ENCODE results near the gene LIPK.

Gene LIPK

DNA sequence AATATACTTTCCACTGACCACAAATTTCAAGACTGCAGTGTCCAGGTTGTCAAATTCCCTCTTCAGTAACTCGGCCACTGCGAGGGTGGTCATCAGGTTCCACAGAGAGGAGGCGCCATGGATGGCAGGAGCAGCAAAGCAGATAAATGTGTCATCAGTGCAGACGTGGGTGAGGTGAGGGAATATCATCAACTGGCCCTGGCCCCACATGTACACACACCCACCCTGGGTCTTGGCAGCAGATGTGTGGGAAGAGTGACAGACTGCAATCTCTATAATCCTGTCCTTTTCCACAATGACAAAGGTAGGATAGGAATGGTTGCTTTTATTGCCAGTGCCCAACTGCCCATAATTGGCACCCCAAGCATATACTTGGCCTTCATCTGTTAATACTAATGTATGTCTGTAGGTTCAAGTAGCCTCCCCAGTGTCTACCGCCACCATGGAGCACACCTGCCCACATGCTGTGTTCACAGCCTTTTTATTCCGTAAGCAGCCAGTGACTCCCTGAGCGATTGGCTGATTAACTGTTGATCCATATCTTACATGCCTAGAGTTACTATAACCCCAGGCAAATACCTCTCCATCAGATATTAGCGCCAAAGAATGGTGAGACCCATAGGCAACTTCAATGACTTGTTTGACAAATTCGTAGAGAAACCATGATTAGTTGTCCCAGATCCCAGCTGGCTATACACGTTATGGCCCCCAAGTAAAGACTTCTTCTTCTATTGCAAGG lies 80.2 kb downstream of the LIPK start:
- DNase-seq (ENCODE audit: low spot score), result no peak

DNA sequence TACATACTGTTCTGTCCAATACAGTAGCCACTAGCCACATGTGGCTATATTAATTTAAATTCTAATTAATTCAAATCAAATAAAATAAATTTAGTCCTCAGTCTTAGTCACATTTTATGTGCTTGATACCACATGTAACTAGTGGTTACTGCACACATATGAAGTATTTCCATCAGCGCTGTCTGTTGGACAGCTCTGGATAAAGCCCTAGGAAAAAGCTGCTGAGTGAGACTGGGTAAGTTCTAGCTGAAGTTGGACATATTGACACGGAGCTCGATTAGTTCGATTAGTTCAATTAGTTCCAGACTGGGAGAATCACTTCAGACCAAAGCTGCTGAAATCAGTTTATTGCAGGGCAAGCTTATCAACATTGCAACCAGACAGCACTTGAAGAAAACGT lies 81.4 kb downstream of the LIPK start:
- DNase-seq (ENCODE audit: low spot score), result no peak

DNA sequence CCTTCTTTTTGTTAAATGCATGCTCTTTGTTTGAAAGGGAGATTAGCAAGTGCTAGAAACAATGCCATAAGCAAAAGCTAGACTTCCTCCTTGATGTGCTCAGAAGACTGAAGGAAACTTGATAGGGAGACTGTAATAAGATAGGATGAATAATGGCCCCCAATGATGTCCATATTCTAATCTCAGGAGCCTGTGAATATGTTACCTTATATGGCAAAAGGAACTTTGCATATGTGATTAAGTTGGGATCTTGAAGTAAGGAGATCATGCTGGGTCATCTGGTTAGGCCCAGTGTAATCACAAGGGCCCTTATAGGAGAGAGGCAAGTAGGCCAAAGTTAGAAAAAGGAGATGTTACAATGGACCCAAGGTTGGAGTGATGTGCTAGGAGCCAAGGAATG lies 82.9 kb downstream of the LIPK start:
- DNase-seq (ENCODE audit: low spot score), result no peak

DNA sequence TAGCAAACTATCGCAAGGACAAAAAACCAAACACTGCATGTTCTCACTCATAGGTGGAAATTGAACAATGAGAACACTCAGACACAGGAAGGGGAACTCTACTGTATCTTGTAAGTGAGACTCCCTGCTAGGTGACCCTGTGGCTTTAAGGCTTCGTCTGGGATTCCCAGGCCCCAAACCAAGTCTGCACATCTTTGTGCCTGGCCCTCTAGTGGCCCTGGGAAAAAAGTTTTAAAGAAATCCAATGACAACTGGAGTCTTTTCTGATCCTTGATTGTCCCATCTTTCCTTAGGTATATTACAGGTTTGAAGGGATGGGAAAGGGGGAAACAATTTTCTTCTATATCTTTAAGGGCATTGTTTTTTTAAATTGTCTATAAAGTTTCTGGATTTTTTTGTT lies 85.9 kb downstream of the LIPK start:
- peak; percentile 62 for DNase-seq (ENCODE audit: low spot score)

DNA sequence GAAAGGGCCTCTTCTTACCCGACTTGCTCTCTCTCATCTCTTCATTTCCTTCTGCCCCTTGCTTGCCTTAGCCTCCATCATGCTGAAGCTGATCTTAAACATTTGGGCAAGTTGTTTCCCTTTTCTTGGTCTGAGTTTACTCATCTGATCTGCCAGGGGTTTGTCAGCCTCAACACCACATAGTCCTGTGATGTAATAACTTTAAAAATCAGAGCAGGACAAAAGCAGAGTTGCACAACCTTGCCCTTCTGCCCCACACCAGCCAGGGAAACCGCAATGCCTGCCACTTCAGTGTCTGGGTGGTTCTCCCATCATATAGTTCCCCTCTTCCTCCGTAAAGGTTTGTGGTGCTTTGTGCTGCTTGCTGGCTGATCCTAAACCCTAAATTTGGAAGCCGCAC lies 86.6 kb downstream of the LIPK start:
- DNase-seq (ENCODE audit: low spot score), result no peak

DNA sequence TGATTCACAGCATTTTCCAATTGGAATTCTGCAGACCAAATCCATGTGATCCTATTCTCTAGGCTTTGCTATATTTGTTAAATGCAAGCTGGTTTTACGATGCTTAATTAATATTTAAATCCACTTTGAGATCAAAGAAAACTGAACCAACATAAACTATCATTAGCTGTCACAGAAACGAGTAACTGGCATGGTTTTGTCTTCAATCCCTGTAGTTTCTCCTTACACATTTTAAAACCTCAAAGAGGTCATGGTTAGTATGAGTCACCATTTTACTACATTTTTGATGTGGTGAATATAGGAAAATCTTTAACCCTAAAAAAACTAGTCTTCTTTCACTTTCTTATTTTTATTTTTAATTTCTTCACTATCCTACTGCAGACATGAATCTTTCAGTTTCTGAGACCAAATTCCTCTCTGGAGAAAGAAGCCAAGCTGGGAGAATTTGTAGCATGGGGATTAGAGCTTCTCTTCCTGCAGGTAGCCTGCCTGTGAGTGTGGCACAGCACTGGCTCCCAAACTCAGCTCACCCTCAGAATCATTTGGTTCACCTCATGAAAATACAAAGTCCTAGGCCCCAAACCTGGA lies 87.8 kb downstream of the LIPK start:
- no peak for DNase-seq (ENCODE audit: low spot score)

DNA sequence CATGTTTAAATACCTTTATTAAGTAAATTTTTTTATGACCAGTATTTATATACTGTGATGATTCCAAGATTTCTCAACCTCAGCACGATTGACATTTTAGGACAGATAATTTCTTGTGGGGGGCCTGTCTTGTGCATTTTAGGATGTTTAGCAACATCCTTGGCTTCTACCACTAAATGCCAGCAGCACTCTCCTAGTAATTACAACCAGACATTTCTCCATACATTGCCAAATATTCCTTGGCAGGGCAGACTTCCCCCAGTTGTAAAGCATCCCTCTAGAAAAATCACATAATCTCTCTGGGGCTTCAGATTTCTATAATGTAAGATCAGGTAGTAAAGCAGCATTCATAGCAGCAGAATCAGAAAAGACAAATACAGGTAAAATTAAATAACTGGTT lies 88.7 kb downstream of the LIPK start:
- no peak for DNase-seq (ENCODE audit: low spot score)

DNA sequence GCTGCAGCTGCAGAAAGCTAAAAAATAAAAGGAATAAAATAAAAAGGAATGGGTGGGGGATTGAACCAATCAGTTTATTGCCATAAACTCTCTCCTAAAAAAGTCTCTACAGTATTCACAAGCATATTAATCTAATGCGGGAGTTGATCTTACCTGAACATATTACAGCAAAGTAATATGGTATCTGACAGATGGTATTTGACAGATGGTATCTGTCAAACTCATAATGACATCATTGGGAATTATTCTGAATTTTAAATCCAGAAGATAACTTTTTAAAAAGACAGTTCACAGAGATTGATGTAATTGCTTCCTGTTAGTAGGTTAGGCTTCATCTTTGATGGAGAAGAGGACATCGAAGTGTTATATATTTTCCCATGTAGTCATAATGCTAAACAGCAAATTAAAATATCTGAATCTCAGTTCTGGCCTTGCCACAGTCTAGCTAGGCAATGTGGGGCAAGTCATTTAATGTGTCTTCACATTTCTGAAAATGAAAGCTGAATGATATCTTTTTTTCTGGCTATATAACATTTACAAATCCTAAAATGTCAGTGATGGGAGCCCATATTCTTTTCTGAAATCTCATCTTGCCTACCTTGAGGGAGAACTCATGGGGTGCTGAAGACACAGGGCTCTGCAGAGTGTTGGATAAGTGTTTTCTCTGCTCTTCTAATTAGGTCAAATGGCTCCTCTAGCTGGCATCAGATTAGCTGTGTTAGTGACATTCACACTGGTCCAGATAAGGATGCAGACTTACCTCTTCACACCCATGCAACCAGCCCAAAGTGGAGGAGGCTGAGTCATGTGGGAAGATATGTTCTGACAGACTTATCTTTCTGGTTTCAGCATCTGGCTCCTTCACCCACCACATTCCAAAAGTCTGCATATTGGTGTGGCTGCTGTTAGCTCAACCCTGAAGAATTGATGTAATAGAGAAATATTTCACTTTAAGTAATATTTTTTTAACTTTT lies 94.4 kb downstream of the LIPK start:
- no peak for DNase-seq (ENCODE audit: low spot score)

Measured in iPS-NIHi11 (cell line).